Neural cell (in vitro differentiated cells): Measurements from ENCODE around the gene BMPR1B. TPM values are rescaled to one million over a fixed set of nuclear protein-coding genes. Genes with fewer than 3 reads are reported as not detected.

Experiments used
- H2AFZ ChIP-seq: fragments of 200-600, 300-800 bp; sonication (generic), shearing (Covaris generic); 2 replicates; pipeline ENCODE4 v1.6.0; 2014; ENCODE audit warnings: low read depth, mild to moderate bottlenecking, antibody characterized with exemption, low read length, moderate library complexity
- H3F3A ChIP-seq: fragments of 200-600 bp; shearing (Covaris generic); 2 replicates; pipeline ENCODE4 v1.6.1; 2016; ENCODE audit warnings: mild to moderate bottlenecking, moderate library complexity, mixed read lengths, antibody characterized with exemption, low read length; ENCODE audit not compliant: insufficient read depth, poor library complexity, severe bottlenecking
- H3K27ac ChIP-seq: fragments of 200-600, 300-800 bp; sonication (generic), shearing (Covaris generic); 2 replicates; pipeline ENCODE4 v1.5.1; 2014; ENCODE audit warnings: mild to moderate bottlenecking, low read length, moderate library complexity
- H3K27me3 ChIP-seq: fragments of 300-800, 200-600 bp; sonication (generic), shearing (Covaris generic); 2 replicates; pipeline ENCODE4 v1.6.0; 2014; ENCODE audit warnings: mild to moderate bottlenecking, low read depth, low read length, moderate library complexity; ENCODE audit not compliant: insufficient read depth
- H3K36me3 ChIP-seq: fragments of 300-800, 200-600 bp; sonication (generic), shearing (Covaris generic); 2 replicates; pipeline ENCODE4 v1.5.1; 2014; ENCODE audit warnings: mild to moderate bottlenecking, antibody characterized with exemption, low read length, moderate library complexity; ENCODE audit not compliant: insufficient read depth
- H3K4me2 ChIP-seq: fragments of 300-800, 200-600 bp; sonication (generic), shearing (Covaris generic); 2 replicates; pipeline ENCODE4 v1.6.0; 2014; ENCODE audit warnings: mild to moderate bottlenecking, low read length
- H3K4me3 ChIP-seq: fragments of 300-800, 200-600 bp; sonication (generic), shearing (Covaris generic); 2 replicates; pipeline ENCODE4 v1.5.1; 2014; ENCODE audit warnings: mild to moderate bottlenecking, low read length, moderate library complexity
- H3K79me2 ChIP-seq: fragments of 200-600 bp; shearing (Covaris generic); replicated peaks from 2 replicates; pipeline ENCODE4 v1.6.0; 2014; ENCODE audit warnings: mild to moderate bottlenecking, low read length, moderate library complexity; ENCODE audit not compliant: insufficient read depth
- H3K9ac ChIP-seq: fragments of 300-800, 200-600 bp; sonication (generic), shearing (Covaris generic); 2 replicates; pipeline ENCODE4 v1.6.1; 2016; ENCODE audit warnings: mild to moderate bottlenecking, low read length, mixed read lengths
- H3K9me2 ChIP-seq: fragments of 200-600 bp; shearing (Covaris generic); 2 replicates; pipeline ENCODE4 v1.6.1; 2016; ENCODE audit warnings: mild to moderate bottlenecking, low read length, mixed read lengths; ENCODE audit not compliant: insufficient read depth
- H3K9me3 ChIP-seq: fragments of 200-600, 300-800 bp; sonication (generic), shearing (Covaris generic); 2 replicates; pipeline ENCODE4 v1.6.1; 2016; ENCODE audit warnings: mild to moderate bottlenecking, mixed run types, low read length, moderate library complexity, mixed read lengths
- H4K20me1 ChIP-seq: fragments of 200-600 bp; shearing (Covaris generic); 2 replicates; pipeline ENCODE4 v1.6.1; 2016; ENCODE audit warnings: mild to moderate bottlenecking, mixed run types; ENCODE audit not compliant: insufficient read depth
- EP300 ChIP-seq: fragments of 450-650 bp; conservative IDR thresholded peaks from 2 replicates; pipeline ENCODE4 v1.6.1; 2014; ENCODE audit warnings: antibody characterized with exemption, mild to moderate bottlenecking, moderate library complexity; ENCODE audit not compliant: poor library complexity, severe bottlenecking
- EZH2 ChIP-seq: fragments of 200-600, 300-800 bp; shearing (Covaris generic), sonication (generic); IDR thresholded peaks from 2 replicates; pipeline ENCODE4 v1.6.1; 2014; ENCODE audit warnings: antibody characterized with exemption, low read length, borderline replicate concordance, mild to moderate bottlenecking; ENCODE audit not compliant: insufficient read depth, poor library complexity, severe bottlenecking
- MXI1 ChIP-seq: fragments of 450-650 bp; conservative IDR thresholded peaks from 2 replicates; pipeline ENCODE4 v1.6.1; 2014; ENCODE audit warnings: antibody characterized with exemption, mild to moderate bottlenecking; ENCODE audit not compliant: poor library complexity, severe bottlenecking
- POLR2AphosphoS5 ChIP-seq: IDR thresholded peaks from 2 replicates; pipeline ENCODE4 v1.6.1; 2012
- RAD21 ChIP-seq: fragments of 450-650 bp; conservative IDR thresholded peaks from 2 replicates; pipeline ENCODE4 v1.6.1; 2014; ENCODE audit warnings: antibody characterized with exemption, mild to moderate bottlenecking, moderate library complexity
- SMC3 ChIP-seq: fragments of 450-650 bp; conservative IDR thresholded peaks from 2 replicates; pipeline ENCODE4 v1.6.1; 2014; ENCODE audit warnings: antibody characterized with exemption, mild to moderate bottlenecking, moderate library complexity; ENCODE audit not compliant: poor library complexity
- TAF1 ChIP-seq: IDR thresholded peaks from 2 replicates; pipeline ENCODE4 v1.6.1; 2012; ENCODE audit warnings: low read depth
- polyA plus RNA-seq: library from polyadenylated mRNA; depleted of rRNA; stranded (reverse); fragments of >200 nt; gene quantifications from 2 replicates; pipeline ENCODE4 v1.2.3, GENCODE V29; 2014
- TF ChIP-seq, protein P1 (sequence below): fragments of 450-650 bp; IDR thresholded peaks from 2 replicates; pipeline ENCODE4 v1.5.1; 2014; ENCODE audit warnings: antibody characterized with exemption, mild to moderate bottlenecking, moderate library complexity; ENCODE audit not compliant: poor library complexity, severe bottlenecking
- TF ChIP-seq, protein P2 (sequence below): IDR thresholded peaks from 2 replicates; pipeline ENCODE4 v1.6.1; 2012; ENCODE audit warnings: borderline replicate concordance

BMPR1B gene
- polyA plus RNA-seq, 1 donor from 2014 or later: 1.6 TPM

DNA sequence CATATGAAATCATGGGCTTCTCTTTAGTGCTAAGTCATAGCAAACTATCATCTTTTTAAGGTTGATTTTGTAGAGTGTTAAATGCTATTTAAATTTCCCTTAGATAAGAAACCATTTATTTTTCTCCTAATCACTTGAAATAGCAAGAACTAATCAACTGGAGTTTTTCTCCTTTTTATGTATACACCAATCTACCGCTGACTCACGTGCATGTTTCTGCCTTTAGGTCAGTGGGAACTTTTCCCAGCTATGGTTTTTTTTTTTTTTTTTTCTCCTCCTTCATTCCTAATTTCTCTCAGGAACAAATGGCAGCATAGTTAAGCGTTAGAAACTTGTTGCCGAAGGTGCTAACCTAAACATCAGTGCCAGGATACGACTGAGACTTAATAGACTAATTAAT lies 176.4 kb downstream of the BMPR1B start:
- H3K27me3 ChIP-seq: no peaks in the 10 kb centered on the region

DNA sequence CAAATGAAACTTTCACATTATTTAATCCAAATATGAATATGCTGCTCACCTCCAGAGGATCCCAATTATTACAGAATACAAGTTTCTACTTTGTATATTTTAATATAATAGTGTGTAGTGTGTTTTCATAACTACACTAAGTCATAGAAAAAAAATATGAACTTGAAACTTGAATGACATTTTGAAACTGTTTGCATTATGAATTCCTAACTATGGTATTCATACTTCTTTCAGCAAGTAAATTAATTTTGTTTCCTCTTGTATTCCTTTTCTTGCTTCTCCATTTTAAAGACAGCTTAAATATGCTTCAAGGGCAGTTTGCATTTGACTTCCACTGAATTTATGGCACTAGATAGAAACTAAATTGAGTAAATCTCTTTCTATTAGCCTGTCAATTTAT lies 177.1 kb downstream of the BMPR1B start:
- no peaks in the 10 kb centered on the region for H3K9me2 ChIP-seq
- H3F3A ChIP-seq: no peaks in the 10 kb centered on the region
- TF ChIP-seq, protein P1, sequence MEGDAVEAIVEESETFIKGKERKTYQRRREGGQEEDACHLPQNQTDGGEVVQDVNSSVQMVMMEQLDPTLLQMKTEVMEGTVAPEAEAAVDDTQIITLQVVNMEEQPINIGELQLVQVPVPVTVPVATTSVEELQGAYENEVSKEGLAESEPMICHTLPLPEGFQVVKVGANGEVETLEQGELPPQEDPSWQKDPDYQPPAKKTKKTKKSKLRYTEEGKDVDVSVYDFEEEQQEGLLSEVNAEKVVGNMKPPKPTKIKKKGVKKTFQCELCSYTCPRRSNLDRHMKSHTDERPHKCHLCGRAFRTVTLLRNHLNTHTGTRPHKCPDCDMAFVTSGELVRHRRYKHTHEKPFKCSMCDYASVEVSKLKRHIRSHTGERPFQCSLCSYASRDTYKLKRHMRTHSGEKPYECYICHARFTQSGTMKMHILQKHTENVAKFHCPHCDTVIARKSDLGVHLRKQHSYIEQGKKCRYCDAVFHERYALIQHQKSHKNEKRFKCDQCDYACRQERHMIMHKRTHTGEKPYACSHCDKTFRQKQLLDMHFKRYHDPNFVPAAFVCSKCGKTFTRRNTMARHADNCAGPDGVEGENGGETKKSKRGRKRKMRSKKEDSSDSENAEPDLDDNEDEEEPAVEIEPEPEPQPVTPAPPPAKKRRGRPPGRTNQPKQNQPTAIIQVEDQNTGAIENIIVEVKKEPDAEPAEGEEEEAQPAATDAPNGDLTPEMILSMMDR: no peak
- no peak for TF ChIP-seq MXI1
- no peak for TF ChIP-seq SMC3
- TF ChIP-seq TAF1: no peak
- TF ChIP-seq EZH2: no peak
- TF ChIP-seq EP300: no peak
- TF ChIP-seq, protein P2, sequence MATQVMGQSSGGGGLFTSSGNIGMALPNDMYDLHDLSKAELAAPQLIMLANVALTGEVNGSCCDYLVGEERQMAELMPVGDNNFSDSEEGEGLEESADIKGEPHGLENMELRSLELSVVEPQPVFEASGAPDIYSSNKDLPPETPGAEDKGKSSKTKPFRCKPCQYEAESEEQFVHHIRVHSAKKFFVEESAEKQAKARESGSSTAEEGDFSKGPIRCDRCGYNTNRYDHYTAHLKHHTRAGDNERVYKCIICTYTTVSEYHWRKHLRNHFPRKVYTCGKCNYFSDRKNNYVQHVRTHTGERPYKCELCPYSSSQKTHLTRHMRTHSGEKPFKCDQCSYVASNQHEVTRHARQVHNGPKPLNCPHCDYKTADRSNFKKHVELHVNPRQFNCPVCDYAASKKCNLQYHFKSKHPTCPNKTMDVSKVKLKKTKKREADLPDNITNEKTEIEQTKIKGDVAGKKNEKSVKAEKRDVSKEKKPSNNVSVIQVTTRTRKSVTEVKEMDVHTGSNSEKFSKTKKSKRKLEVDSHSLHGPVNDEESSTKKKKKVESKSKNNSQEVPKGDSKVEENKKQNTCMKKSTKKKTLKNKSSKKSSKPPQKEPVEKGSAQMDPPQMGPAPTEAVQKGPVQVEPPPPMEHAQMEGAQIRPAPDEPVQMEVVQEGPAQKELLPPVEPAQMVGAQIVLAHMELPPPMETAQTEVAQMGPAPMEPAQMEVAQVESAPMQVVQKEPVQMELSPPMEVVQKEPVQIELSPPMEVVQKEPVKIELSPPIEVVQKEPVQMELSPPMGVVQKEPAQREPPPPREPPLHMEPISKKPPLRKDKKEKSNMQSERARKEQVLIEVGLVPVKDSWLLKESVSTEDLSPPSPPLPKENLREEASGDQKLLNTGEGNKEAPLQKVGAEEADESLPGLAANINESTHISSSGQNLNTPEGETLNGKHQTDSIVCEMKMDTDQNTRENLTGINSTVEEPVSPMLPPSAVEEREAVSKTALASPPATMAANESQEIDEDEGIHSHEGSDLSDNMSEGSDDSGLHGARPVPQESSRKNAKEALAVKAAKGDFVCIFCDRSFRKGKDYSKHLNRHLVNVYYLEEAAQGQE: no peak
- TF ChIP-seq RAD21: no peak
- no peak for TF ChIP-seq POLR2AphosphoS5
- no peaks in the 10 kb centered on the region for H3K36me3 ChIP-seq
- no peaks in the 10 kb centered on the region for H3K9me3 ChIP-seq
- H3K27me3 ChIP-seq: no peaks in the 10 kb centered on the region
- H3K4me2 ChIP-seq: no peak overlapping the region
- H4K20me1 ChIP-seq: no peaks in the 10 kb centered on the region
- H2AFZ ChIP-seq: no peak overlapping the region
- no peaks in the 10 kb centered on the region for H3K79me2 ChIP-seq
- no peak overlapping the region for H3K4me3 ChIP-seq
- H3K27ac ChIP-seq: no peak overlapping the region
- H3K9ac ChIP-seq: no peak overlapping the region

More for the DNA sequence above, 176.4 kb downstream of the BMPR1B start:
- no peak overlapping the region for H3K9ac ChIP-seq
- no peaks in the 10 kb centered on the region for H4K20me1 ChIP-seq
- H3K4me3 ChIP-seq: no peak overlapping the region
- no peak overlapping the region for H3K27ac ChIP-seq
- H3K4me2 ChIP-seq: no peak overlapping the region
- H3K79me2 ChIP-seq: no peaks in the 10 kb centered on the region
- H3K9me3 ChIP-seq: no peaks in the 10 kb centered on the region
- H3K36me3 ChIP-seq: no peaks in the 10 kb centered on the region
- no peak for TF ChIP-seq EP300
- TF ChIP-seq RAD21: no peak
- TF ChIP-seq MXI1: no peak
- TF ChIP-seq TAF1: no peak
- TF ChIP-seq, protein P1: no peak
- TF ChIP-seq, protein P2: no peak
- no peak for TF ChIP-seq POLR2AphosphoS5
- no peak for TF ChIP-seq EZH2
- no peak for TF ChIP-seq SMC3
- no peaks in the 10 kb centered on the region for H3K9me2 ChIP-seq
- H3F3A ChIP-seq: no peaks in the 10 kb centered on the region
- no peak overlapping the region for H2AFZ ChIP-seq
